GF-D8 (cell line): ENCODE data around the gene CCDC138.

Experiments used
- DNase-seq: peaks from one replicate; lab custom pipeline; 2025; lab: John Stamatoyannopoulos, UW

CCDC138 gene

GRCh38 chr2:108919571-108920373 lies 133.2 kb downstream of the CCDC138 start:
- no peak for DNase-seq

DNA sequence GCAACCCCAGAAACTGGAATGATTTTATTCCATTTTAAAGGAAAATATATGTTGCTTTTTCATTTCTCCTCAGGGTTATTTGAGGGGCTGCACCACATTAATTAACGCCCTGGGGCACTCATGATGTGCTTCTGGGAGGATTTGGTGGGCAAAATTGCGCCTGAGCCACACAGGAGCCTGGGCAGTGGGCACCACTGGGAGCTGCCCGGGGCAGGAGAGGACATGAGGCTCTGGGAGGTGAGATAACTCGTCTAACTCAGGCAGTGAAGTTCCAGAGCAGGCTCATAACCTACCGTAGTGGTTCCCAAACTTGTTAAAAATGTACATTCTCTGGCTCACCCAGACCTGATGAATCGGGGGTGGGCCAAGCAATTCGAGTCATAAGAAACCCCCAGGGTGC lies 134.1 kb downstream of the CCDC138 start:
- DNase-seq, result no peak

DNA sequence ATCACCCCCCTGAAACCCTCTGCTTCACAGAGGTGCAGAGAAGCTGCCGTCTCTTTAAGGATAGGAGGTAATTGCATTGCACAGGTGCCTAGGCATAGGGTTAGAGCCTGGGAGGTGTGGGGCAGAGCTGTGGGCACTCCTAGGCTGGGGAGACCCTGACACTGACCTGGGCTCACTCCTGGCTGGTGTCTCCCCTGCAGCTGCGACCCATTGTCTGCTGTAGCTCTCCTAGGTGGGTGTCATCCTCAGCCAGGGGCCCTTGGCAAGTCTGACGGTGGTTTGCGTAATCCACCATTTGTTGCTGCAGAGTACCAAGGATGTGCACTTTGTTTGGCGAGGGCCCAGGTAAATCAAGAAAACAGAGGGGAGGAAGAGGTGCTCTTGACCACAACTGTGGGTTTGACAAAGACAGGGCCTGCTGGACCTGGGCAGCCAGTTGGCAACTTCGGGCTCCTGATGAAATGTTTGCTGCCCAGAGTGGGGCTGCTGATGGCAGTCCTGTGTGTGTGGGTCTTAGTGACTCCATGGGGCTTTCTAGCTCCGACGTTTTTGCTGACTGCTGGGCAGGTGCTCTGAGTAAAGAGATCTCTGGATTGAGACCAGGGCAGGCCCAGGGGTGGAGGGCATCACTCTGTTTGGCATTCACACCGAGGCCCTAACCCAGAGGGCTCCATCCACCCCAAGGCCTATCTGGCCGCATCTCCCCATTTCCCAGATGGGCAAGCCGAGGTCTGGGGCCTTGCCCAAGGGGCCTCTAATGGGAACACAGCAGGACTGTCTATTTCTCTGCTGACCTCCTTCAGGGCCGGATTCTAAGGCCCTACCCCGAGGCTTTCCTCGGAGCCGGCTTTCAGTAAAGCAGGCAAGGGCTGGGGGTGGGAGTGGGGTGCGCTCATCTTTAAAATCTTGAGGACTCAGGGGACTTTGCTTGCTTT lies 134.8 kb downstream of the CCDC138 start:
- no peak for DNase-seq

DNA sequence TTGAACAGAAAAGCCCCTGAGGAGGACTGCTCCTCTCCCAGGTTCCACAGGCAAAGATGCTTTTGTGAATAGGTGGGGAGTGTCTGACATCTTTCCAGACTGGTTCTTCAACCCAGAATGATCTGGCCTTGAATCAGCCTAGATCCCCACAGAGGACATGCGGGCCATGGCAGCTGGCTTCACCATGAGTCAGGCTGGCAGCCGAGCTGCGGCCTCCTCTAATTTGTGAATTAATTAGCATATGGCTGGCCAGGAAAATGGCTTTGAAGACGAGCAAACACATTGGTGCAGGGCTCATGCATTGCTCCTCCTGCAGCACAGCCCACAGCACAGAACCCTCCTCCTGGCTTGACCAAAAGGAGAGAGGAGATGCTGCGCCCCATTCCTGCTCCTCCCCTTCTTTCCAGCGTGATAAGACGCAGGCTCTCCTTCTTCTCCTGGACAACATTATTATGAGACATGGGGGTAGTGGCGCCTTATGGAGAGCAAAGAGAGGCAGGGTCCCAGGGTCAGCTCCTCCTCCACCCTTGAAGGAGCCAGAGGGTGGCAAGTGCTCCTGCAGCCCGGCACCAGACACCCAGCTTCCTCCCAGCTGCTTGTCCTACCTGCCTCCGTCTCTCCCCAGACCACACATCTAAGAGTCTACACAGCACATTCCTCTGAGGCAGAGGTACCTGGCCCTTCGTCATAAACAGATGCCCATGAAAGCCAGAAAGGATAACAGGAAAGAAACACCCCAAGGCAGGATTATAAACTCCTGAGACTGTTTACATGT lies 135.8 kb downstream of the CCDC138 start:
- DNase-seq, result no peak

DNA sequence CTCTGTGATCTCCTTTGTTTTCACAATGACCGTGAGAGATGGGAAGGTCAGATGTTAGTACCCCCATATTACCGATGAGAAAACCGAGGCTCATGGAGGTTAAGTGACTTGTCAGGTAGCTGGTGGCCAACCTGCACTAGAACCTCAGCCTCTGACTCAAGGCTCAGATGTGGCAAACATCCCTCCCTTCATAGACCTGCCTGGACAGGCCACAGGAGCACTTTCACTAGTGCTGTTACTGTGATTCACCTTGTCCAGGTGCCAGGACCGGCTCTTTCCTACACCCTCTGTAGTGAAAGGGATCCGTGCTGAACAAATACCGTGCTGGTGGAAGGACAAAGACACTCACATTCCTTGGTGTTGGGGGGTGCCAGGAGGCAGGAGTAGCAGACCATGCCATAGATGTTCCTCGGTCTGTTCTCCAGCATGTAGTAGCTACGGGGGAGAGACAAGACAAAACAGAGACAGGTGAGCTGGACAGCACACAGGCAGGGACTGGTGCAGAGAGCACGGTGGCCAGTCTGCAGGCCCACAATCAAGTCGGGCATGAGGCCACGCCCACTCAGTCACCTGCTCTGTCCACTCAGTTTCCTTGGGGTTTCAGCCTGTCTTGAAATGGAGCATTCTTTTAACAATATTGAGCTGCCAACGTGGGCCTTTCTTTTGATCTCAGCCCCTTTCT lies 136.6 kb downstream of the CCDC138 start:
- no peak for DNase-seq

GRCh38 chr2:108923736-108924579 lies 137.4 kb downstream of the CCDC138 start:
- DNase-seq, result no peak

- DNase-seq, result no peak
These were observed 138.1 kb downstream of the CCDC138 start for GRCh38 chr2:108924580-108925251.

GRCh38 chr2:108925286-108925685 lies 138.7 kb downstream of the CCDC138 start:
- DNase-seq, result no peak

DNA sequence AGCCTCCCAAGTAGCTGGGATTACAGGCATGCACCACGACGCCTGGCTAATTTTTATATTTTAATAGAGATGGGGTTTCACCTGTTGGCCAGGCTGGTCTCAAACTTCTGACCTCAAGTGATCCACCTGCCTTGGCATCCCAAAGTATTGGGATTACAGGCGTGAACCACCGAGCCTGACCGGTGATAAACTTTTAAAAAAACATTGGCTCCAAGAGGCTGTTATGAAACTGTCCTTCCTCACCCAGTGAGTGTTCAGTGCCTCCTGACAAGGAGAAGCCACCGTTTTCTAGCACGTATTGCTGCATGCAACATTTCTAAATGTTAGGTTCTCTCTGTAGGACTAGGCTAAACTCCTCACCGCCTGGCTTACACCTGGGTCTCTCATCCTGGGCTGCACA lies 139.2 kb downstream of the CCDC138 start:
- no peak for DNase-seq
